Measurements from ENCODE around the gene TRMT112. TPM values are rescaled to one million over a fixed set of nuclear protein-coding genes. Genes with fewer than 3 reads are reported as not detected.

TRMT112 gene
- total and polyA plus RNA-seq, 2 of the 8 experiments (the other 6 are each of a cell fraction or from before 2014, with no cell fraction given): 300 to 650 TPM

GRCh38 chr11:64351136-64351631 is 33.8 kb upstream of the TRMT112 start (continued):
- no peak for TF ChIP-seq RNF2 (IDR thresholded peaks at IDR 0.05; ENCODE audit: borderline replicate concordance, low read depth, low read length, missing control alignments, poor library complexity, severe bottlenecking)
- no peak for TF ChIP-seq SIX5 (IDR thresholded peaks at IDR 0.05; ENCODE audit: low read depth, low read length)
- no peak for TF ChIP-seq NRF1 (IDR thresholded peaks at IDR 0.05; ENCODE audit: low read depth, low read length)
